ENCODE results near the gene FAM222B. TPM values are rescaled to one million over a fixed set of nuclear protein-coding genes. Genes with fewer than 3 reads are reported as not detected.

FAM222B gene
- total and polyA plus RNA-seq, 7 experiments from 2014 or later, result 11.8 to 24.4 (median 22.3) TPM

DNA sequence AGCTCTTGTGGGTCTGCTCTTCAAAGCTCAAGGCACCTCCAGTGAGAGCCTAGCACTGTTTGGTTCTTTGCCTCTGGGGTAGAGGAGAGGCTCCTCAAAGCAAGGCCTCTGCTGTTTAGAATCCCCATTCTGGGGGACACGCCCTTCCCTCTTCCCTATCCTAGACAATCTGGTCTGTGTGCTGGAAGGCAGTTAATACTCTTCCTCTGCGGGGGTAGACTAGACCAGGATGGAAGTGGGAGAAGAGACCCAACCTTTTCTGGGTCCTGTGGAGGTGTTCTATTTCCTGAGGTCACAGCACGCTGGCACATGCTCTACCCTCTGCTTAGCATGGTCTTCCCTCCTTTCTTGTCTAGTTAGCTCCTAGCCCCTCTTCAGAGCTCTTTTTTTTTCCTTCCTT, 20.0 kb upstream of the FAM222B start:
- Histone ChIP-seq H3K4me1 (ENCODE audit: control insufficient read depth in 2 of 2, insufficient read depth in 2 of 2, low read length in 2 of 2) (no peaks in the 10 kb centered on the region), H3K9me3 (ENCODE audit: control insufficient read depth in 2 of 3, low read length in 3 of 3) (no peaks in the 10 kb centered on the region), H3K27me3 (ENCODE audit: control insufficient read depth in 2 of 2, insufficient read depth in 2 of 2, low read length in 2 of 2) (no peaks in the 10 kb centered on the region), H3K27ac (ENCODE audit: low read depth, low read length) (no peak overlapping the region), H3K36me3 (ENCODE audit: control insufficient read depth in 2 of 3, insufficient read depth in 3 of 3, low read length in 3 of 3) (peaks cover 7 to 25% (median 8%) of the 10 kb centered on the region in 3 experiments), H3K4me3 (ENCODE audit: low read length) (no peak overlapping the region)
- Mint-ChIP-seq H3K4me3 (no peak overlapping the region), H3K4me1 (peaks cover 0 to 13% (median 4%) of the 10 kb centered on the region in 7 donors), H3K36me3 (peaks cover 0 to 18% (median 8%) of the 10 kb centered on the region in 5 donors), H3K27me3 (no peaks in the 10 kb centered on the region), H3K27ac (peak overlapping the region in 3 of 9 donors; percentile 24 to 80 (median 38)), H3K9me3 (no peaks in the 10 kb centered on the region)
- intact Hi-C loops (cut with micrococcal nuclease), result no loop called here
- ATAC-seq (no peak), DNase-seq (no peak)
- ChIA-PET POLR2A (interaction anchor here (0.6 to 1.5 kb wide), 3 partner anchors 8 to 527 kb away, joined by 3 to 4 read pairs (median 3); no protein-coding TSS in a partner anchor), CTCF (interaction anchor here (1.3 kb wide), 1 partner anchor 14 kb away, joined by 3 read pairs; no protein-coding TSS in a partner anchor)

DNA sequence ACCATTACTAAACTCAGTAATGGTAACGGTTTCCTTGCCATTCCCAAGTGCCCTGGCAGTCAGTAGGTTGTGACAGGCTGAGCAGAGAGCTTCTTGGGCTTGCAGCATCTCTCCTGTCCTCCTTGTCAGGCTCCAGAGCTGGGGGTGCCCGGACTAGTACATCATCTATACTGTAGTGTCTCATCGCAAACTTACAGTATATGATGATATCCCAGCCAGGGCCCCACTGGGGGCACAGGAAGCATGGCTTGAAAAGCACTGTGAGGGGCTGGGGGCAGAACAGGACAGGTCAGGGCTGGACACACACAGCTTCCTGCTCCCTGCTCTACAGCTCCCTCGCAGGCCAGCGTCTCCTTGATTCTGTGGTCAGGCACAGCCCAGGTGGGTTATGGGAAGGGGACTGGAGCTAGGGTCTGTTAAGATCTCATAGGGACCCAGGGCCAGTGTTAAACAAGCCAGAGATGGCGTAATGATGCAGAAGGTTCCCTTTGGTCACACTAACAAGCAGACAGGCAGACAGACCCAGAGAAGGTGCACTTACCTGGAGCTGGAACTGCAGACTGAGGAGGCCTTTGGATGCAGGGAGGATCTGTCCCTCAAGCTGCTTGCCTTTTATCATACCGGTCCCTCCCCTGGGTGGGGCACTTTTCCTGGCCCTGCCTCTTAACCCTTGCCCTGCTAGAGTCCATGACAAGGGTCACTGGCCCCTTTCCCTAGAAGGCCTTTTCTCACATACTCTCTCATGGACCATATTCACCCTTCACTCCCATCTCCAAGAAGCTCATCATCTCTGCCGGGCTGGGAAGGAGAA, 19.0 kb upstream of the FAM222B start:
- Mint-ChIP-seq H3K36me3 (peaks cover 0 to 18% (median 8%) of the 10 kb centered on the region in 5 donors), H3K9me3 (no peaks in the 10 kb centered on the region), H3K4me3 (no peak overlapping the region), H3K4me1 (peaks cover 0 to 13% (median 4%) of the 10 kb centered on the region in 7 donors), H3K27ac (peak overlapping the region in 3 of 9 donors; percentile 9 to 84 (median 33)), H3K27me3 (no peaks in the 10 kb centered on the region)
- ChIA-PET POLR2A (interaction anchor here (0.6 to 1.5 kb wide), 4 partner anchors 9 to 98 kb away, joined by 3 to 4 read pairs (median 3); no protein-coding TSS in a partner anchor), CTCF (interaction anchor here (1.3 kb wide), 1 partner anchor 13 kb away, joined by 3 read pairs; no protein-coding TSS in a partner anchor)
- H3K4me1 ChIP-seq (ENCODE audit: control insufficient read depth in 2 of 2, insufficient read depth in 2 of 2, low read length in 2 of 2), result no peaks in the 10 kb centered on the region
- H3K27me3 ChIP-seq (ENCODE audit: control insufficient read depth in 2 of 2, insufficient read depth in 2 of 2, low read length in 2 of 2), result no peaks in the 10 kb centered on the region
- no peak overlapping the region for H3K27ac ChIP-seq (ENCODE audit: low read depth, low read length)
- intact Hi-C loops (cut with micrococcal nuclease), result no loop called here
- H3K9me3 ChIP-seq (ENCODE audit: control insufficient read depth in 2 of 3, low read length in 3 of 3), result no peaks in the 10 kb centered on the region
- no peak overlapping the region for H3K4me3 ChIP-seq (ENCODE audit: low read length)
- H3K36me3 ChIP-seq (ENCODE audit: control insufficient read depth in 2 of 3, insufficient read depth in 3 of 3, low read length in 3 of 3), result peaks cover 7 to 25% (median 8%) of the 10 kb centered on the region in 3 experiments
- ATAC-seq, result no peak
- DNase-seq, result no peak

- Mint-ChIP-seq H3K4me3 (no peak overlapping the region), H3K4me1 (peaks cover 0 to 16% (median 6%) of the 10 kb centered on the region in 7 donors)
- intact Hi-C loops (cut with micrococcal nuclease), result no loop called here
Observed at GRCh38 chr17:28860363-28860808, 17.8 kb upstream of the FAM222B start.

DNA sequence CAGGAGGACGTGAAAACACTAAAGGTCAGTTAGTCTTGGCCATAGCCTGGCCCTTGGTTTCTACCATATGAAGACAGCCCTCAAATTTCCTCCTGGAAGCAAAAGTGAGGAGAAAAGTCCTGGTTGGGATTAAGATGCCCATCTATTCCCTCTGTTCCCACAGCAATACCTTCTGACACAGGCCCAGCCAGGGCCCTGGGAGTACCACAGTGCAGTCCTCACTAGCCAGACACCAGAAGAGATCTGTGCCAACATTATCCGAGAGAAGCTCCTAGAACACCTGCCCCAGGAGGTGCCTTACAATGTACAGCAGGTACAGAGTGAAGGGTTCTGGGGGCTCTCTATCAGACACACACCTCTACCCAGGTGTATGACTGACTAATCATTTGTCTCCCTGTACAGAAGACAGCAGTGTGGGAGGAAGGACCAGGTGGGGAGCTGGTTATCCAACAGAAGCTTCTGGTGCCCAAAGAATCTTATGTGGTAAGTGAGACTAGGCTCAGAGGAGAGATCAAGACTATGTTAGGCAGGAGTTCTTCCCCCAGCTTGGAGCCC, 16.3 kb upstream of the FAM222B start:
- CTCF ChIA-PET, result interaction anchor here (0.6 to 0.7 kb wide), 2 partner anchors 9 to 34 kb away, joined by 3 read pairs; no protein-coding TSS in a partner anchor
- no peak for DNase-seq
- Mint-ChIP-seq H3K9me3 (no peaks in the 10 kb centered on the region), H3K4me3 (no peak overlapping the region), H3K4me1 (peaks cover 0 to 27% (median 15%) of the 10 kb centered on the region in 7 donors), H3K27ac (peak overlapping the region in 1 of 9 donors; percentile 38), H3K36me3 (peaks cover 0 to 18% (median 8%) of the 10 kb centered on the region in 5 donors), H3K27me3 (no peaks in the 10 kb centered on the region)
- ATAC-seq, result no peak
- intact Hi-C loops (cut with micrococcal nuclease), result loop anchor here in 1 of 2 donors (10.0 kb wide), 1 partner anchor 214 kb away; the partner anchor contains the start of gene BLTP2
- Histone ChIP-seq H3K36me3 (ENCODE audit: control insufficient read depth in 2 of 3, insufficient read depth in 3 of 3, low read length in 3 of 3) (peaks cover 7 to 25% (median 8%) of the 10 kb centered on the region in 3 experiments), H3K4me1 (ENCODE audit: control insufficient read depth in 2 of 2, insufficient read depth in 2 of 2, low read length in 2 of 2) (peaks cover 7 to 12% of the 10 kb centered on the region in 2 donors), H3K4me3 (ENCODE audit: low read length) (no peak overlapping the region), H3K9me3 (ENCODE audit: control insufficient read depth in 2 of 3, low read length in 3 of 3) (no peaks in the 10 kb centered on the region), H3K27me3 (ENCODE audit: control insufficient read depth in 2 of 2, insufficient read depth in 2 of 2, low read length in 2 of 2) (no peaks in the 10 kb centered on the region), H3K27ac (ENCODE audit: low read depth, low read length) (no peak overlapping the region)
- POLR2A ChIA-PET, result interaction anchor here (0.8 to 2.4 kb wide), 4 partner anchors 10 to 43 kb away, joined by 3 to 10 read pairs (median 5); partner anchors contain the start of gene FAM222B

More at GRCh38 chr17:28860363-28860808, 17.8 kb upstream of the FAM222B start:
- Histone ChIP-seq H3K4me3 (ENCODE audit: low read length) (no peak overlapping the region), H3K4me1 (ENCODE audit: control insufficient read depth in 2 of 2, insufficient read depth in 2 of 2, low read length in 2 of 2) (peaks cover 3 to 6% of the 10 kb centered on the region in 2 donors), H3K36me3 (ENCODE audit: control insufficient read depth in 2 of 3, insufficient read depth in 3 of 3, low read length in 3 of 3) (peaks cover 7 to 25% (median 8%) of the 10 kb centered on the region in 3 experiments), H3K27ac (ENCODE audit: low read depth, low read length) (no peak overlapping the region), H3K9me3 (ENCODE audit: control insufficient read depth in 2 of 3, low read length in 3 of 3) (no peaks in the 10 kb centered on the region), H3K27me3 (ENCODE audit: control insufficient read depth in 2 of 2, insufficient read depth in 2 of 2, low read length in 2 of 2) (no peaks in the 10 kb centered on the region)
- Mint-ChIP-seq H3K27ac (no peak overlapping the region), H3K9me3 (no peaks in the 10 kb centered on the region), H3K27me3 (no peaks in the 10 kb centered on the region), H3K36me3 (peaks cover 0 to 18% (median 8%) of the 10 kb centered on the region in 5 donors)
- ATAC-seq (no peak), DNase-seq (no peak)
- CTCF ChIA-PET, result no interaction called here
- POLR2A ChIA-PET, result interaction anchor here (0.9 to 1.0 kb wide), 2 partner anchors 11 to 43 kb away, joined by 3 read pairs; no protein-coding TSS in a partner anchor

- Mint-ChIP-seq H3K4me1 (peaks cover 0 to 27% (median 15%) of the 10 kb centered on the region in 7 donors), H3K27me3 (no peaks in the 10 kb centered on the region), H3K36me3 (peaks cover 0 to 18% (median 8%) of the 10 kb centered on the region in 5 donors), H3K9me3 (no peaks in the 10 kb centered on the region), H3K4me3 (peak overlapping the region in 3 of 10 donors; percentile 34 to 52 (median 49)), H3K27ac (peak overlapping the region in 1 of 9 donors; percentile 61)
- H3K9me3 ChIP-seq (ENCODE audit: control insufficient read depth in 2 of 3, low read length in 3 of 3), result no peaks in the 10 kb centered on the region
- no peaks in the 10 kb centered on the region for H3K27me3 ChIP-seq (ENCODE audit: control insufficient read depth in 2 of 2, insufficient read depth in 2 of 2, low read length in 2 of 2)
- DNase-seq (no peak), ATAC-seq (no peak)
- POLR2A ChIA-PET, result interaction anchor here (0.8 to 2.4 kb wide), 4 partner anchors 16 to 132 kb away, joined by 3 to 10 read pairs (median 5); partner anchors contain the start of gene FAM222B
- CTCF ChIA-PET, result no interaction called here
- peaks cover 7 to 25% (median 8%) of the 10 kb centered on the region in 3 experiments for H3K36me3 ChIP-seq (ENCODE audit: control insufficient read depth in 2 of 3, insufficient read depth in 3 of 3, low read length in 3 of 3)
- intact Hi-C loops (cut with micrococcal nuclease), result loop anchor here in 1 of 2 donors (10.0 kb wide), 1 partner anchor 213 kb away; the partner anchor contains the start of gene BLTP2
- H3K4me1 ChIP-seq (ENCODE audit: control insufficient read depth in 2 of 2, insufficient read depth in 2 of 2, low read length in 2 of 2), result peaks cover 7 to 12% of the 10 kb centered on the region in 2 donors
- H3K4me3 ChIP-seq (ENCODE audit: low read length), result no peak overlapping the region
- H3K27ac ChIP-seq (ENCODE audit: low read depth, low read length), result no peak overlapping the region
Observed at GRCh38 chr17:28857905-28858800, 15.6 kb upstream of the FAM222B start.

Data from naive thymus-derived CD4-positive, alpha-beta T cell (primary cell).